Left renal cortex interstitium (tissue), 4 donors: Measurements from ENCODE around the gene PPIAL4G. TPM values are rescaled to one million over a fixed set of nuclear protein-coding genes. Genes with fewer than 3 reads are reported as not detected.

Source experiments
- polyA plus RNA-seq, 4 donors: library from polyadenylated mRNA; unstranded; fragments of 120-200 nt; gene quantifications; one replicate each; pipeline ENCODE4 v1.2.1, GENCODE V29; 2013; ENCODE audit not compliant: insufficient read length in 4 of 4

The PPIAL4G gene
- polyA plus RNA-seq, 4 donors = 0.04 to 0.21 (median 0.08) TPM; not detected in 1

Other genes with a start within 250 kb of the PPIAL4G start
- 10 to 100 TPM; 24.2 to 40.1 (median 31.0) TPM for gene NBPF14, start 112.7 kb upstream of the PPIAL4G start, polyA plus RNA-seq